Measurements from ENCODE around the gene SLC39A11.

DNA sequence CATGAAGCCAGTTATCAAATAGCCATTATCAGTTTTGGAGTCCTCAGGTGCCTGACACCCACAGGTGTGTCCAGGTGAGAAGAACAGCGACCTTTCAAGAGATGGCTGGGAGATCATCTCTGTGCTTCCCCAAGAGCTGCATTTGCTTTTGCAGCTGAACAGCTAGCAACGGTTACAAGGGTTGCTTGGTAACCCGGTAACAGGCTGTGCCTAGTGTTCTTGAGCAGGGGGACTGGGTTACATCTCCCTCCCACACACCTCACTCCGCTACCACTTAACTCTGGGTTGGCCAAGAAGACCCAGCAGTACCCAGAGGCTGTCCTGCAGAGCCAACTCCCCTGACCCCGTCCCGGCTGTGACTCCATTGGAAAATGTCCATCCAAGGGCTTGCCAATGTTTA is 147.0 kb downstream of the SLC39A11 start:
- TF ChIP-seq, protein P1, sequence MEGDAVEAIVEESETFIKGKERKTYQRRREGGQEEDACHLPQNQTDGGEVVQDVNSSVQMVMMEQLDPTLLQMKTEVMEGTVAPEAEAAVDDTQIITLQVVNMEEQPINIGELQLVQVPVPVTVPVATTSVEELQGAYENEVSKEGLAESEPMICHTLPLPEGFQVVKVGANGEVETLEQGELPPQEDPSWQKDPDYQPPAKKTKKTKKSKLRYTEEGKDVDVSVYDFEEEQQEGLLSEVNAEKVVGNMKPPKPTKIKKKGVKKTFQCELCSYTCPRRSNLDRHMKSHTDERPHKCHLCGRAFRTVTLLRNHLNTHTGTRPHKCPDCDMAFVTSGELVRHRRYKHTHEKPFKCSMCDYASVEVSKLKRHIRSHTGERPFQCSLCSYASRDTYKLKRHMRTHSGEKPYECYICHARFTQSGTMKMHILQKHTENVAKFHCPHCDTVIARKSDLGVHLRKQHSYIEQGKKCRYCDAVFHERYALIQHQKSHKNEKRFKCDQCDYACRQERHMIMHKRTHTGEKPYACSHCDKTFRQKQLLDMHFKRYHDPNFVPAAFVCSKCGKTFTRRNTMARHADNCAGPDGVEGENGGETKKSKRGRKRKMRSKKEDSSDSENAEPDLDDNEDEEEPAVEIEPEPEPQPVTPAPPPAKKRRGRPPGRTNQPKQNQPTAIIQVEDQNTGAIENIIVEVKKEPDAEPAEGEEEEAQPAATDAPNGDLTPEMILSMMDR (IDR thresholded peaks at IDR 0.05) = no peak
- TF ChIP-seq POLR2A (IDR thresholded peaks at IDR 0.05) = no peak
- TF ChIP-seq EP300 (IDR thresholded peaks at IDR 0.05) = no peak
- no peak for TF ChIP-seq POLR2AphosphoS5 (IDR thresholded peaks at IDR 0.05)
